ENCODE measurements around the gene PRTN3. TPM values are rescaled to one million over a fixed set of nuclear protein-coding genes. Genes with fewer than 3 reads are reported as not detected.
A peak's percentile ranks its signal among the peaks of the same experiment; 100 is the strongest.

The PRTN3 gene
- total and polyA plus RNA-seq, 4 donors, result 0.17 to 225 (median 1.7) TPM

GRCh38 chr19:807627-808422 lies 33.0 kb upstream of the PRTN3 start (continued):
- no peak for TF ChIP-seq CTCF (IDR thresholded peaks at IDR 0.05; ENCODE audit: low read depth, low read length, missing input control)
- no peak for TF ChIP-seq JUND (IDR thresholded peaks at IDR 0.05)
- no peak for TF ChIP-seq GABPA (IDR thresholded peaks at IDR 0.05 in 1 of 2, conservative IDR thresholded peaks at IDR 0.05 in 1 of 2)
- TF ChIP-seq NR2F2 (IDR thresholded peaks at IDR 0.05), result no peak
- no peak for TF ChIP-seq FOXA2 (IDR thresholded peaks at IDR 0.05)
- TF ChIP-seq TAF1 (conservative IDR thresholded peaks at IDR 0.05), result no peak
- no peak for TF ChIP-seq HNF4A (conservative IDR thresholded peaks at IDR 0.05)
- TF ChIP-seq FOXA1 (IDR thresholded peaks at IDR 0.05), result no peak
- TF ChIP-seq ATF3 (IDR thresholded peaks at IDR 0.05), result no peak
- no peak for TF ChIP-seq MAX (IDR thresholded peaks at IDR 0.05)

GRCh38 chr19:808423-808775 lies 32.4 kb upstream of the PRTN3 start:
- Histone ChIP-seq H3K4me1 (ENCODE audit: control insufficient read depth in 4 of 4, insufficient read depth in 4 of 4, low read length in 3 of 4) (no peaks in the 10 kb centered on the region), H3K36me3 (ENCODE audit: control insufficient read depth in 4 of 4, insufficient read depth in 3 of 4, low read depth in 1 of 4, low read length in 3 of 4) (peaks cover 37 to 75% (median 64%) of the 10 kb centered on the region in 4 donors), H3K9me3 (ENCODE audit: control insufficient read depth in 4 of 4, low read length in 3 of 4) (no peaks in the 10 kb centered on the region), H3K27ac (ENCODE audit: low read depth in 1 of 2, low read length in 2 of 2) (no peak overlapping the region), H3K9ac (ENCODE audit: low read depth in 1 of 2, low read length in 2 of 2) (no peak overlapping the region), H3K27me3 (ENCODE audit: control insufficient read depth in 4 of 4, insufficient read depth in 4 of 4, low read length in 3 of 4) (no peaks in the 10 kb centered on the region), H3K4me3 (ENCODE audit: low read depth in 1 of 3, low read length in 3 of 3) (no peak overlapping the region)
- 95% methylated on average over 26 of the region's 26 CpGs for WGBS
- peak; percentile 31 for DNase-seq (ENCODE audit: low spot score)
- no peak for TF ChIP-seq YY1 (IDR thresholded peaks at IDR 0.05)
- TF ChIP-seq ZBTB33 (IDR thresholded peaks at IDR 0.05), result no peak
- TF ChIP-seq MAX (IDR thresholded peaks at IDR 0.05), result no peak
- no peak for TF ChIP-seq HNF4G (IDR thresholded peaks at IDR 0.05)
- no peak for TF ChIP-seq SP1 (IDR thresholded peaks at IDR 0.05)
- TF ChIP-seq RAD21 (IDR thresholded peaks at IDR 0.05), result no peak
- TF ChIP-seq RXRA (IDR thresholded peaks at IDR 0.05), result no peak
- no peak for TF ChIP-seq TAF1 (conservative IDR thresholded peaks at IDR 0.05)
- TF ChIP-seq JUND (IDR thresholded peaks at IDR 0.05), result no peak
- TF ChIP-seq FOXA2 (IDR thresholded peaks at IDR 0.05), result no peak
- TF ChIP-seq GABPA (IDR thresholded peaks at IDR 0.05 in 1 of 2, conservative IDR thresholded peaks at IDR 0.05 in 1 of 2), result no peak
- no peak for TF ChIP-seq ATF3 (IDR thresholded peaks at IDR 0.05)
- TF ChIP-seq HNF4A (conservative IDR thresholded peaks at IDR 0.05), result no peak
- no peak for TF ChIP-seq EGR1 (IDR thresholded peaks at IDR 0.05; ENCODE audit: low read depth in 2 of 2)
- no peak for TF ChIP-seq NR2F2 (IDR thresholded peaks at IDR 0.05)
- no peak for TF ChIP-seq CTCF (IDR thresholded peaks at IDR 0.05; ENCODE audit: low read depth, low read length, missing input control)
- TF ChIP-seq FOXA1 (IDR thresholded peaks at IDR 0.05), result no peak
- TF ChIP-seq REST (IDR thresholded peaks at IDR 0.05), result no peak

Measured in liver (tissue), 9 donors.